ENCODE results near the gene DEDD. TPM values are rescaled to one million over a fixed set of nuclear protein-coding genes. Genes with fewer than 3 reads are reported as not detected.
A peak's percentile ranks its signal among the peaks of the same experiment; 100 is the strongest.

DEDD gene
- total RNA-seq, 1 experiment from 2014 or later, result 39.2 TPM

- TF ChIP-seq PREB (CRISPR knock-in tag; IDR thresholded peaks at IDR 0.05; ENCODE audit: borderline replicate concordance) (no peak), SOX15 (CRISPR knock-in tag; IDR thresholded peaks at IDR 0.05) (no peak), E2F5 (CRISPR knock-in tag; IDR thresholded peaks at IDR 0.05) (no peak), E2F4 (CRISPR knock-in tag; IDR thresholded peaks at IDR 0.05; ENCODE audit: borderline replicate concordance, low read depth) (no peak), MAX (CRISPR knock-in tag; IDR thresholded peaks at IDR 0.05) (no peak), NFE2L1 (CRISPR knock-in tag; IDR thresholded peaks at IDR 0.05) (no peak), FOXP1 (CRISPR knock-in tag; IDR thresholded peaks at IDR 0.05; ENCODE audit: borderline replicate concordance) (no peak), NFYB (CRISPR knock-in tag; conservative IDR thresholded peaks at IDR 0.05; ENCODE audit: low read depth) (no peak), NR1H2 (CRISPR knock-in tag; IDR thresholded peaks at IDR 0.05) (no peak), NFATC4 (CRISPR knock-in tag; IDR thresholded peaks at IDR 0.05) (no peak), GTF2I (CRISPR knock-in tag; conservative IDR thresholded peaks at IDR 0.05) (no peak), IRF2 (CRISPR knock-in tag; IDR thresholded peaks at IDR 0.05; ENCODE audit: borderline replicate concordance, low read depth) (no peak)
- ChIA-PET CTCF (no interaction called here), POLR2A (interaction anchor here (1.0 kb wide), 1 partner anchor 27 kb away, joined by 3 read pairs; no protein-coding TSS in a partner anchor)
- H3K4me3 Mint-ChIP-seq, result no peak overlapping the region
- ATAC-seq, result no peak
- peaks cover 21% of the 10 kb centered on the region for H3K36me3 Mint-ChIP-seq
- no peak for DNase-seq (ENCODE audit: low spot score)
- peaks cover 26% of the 10 kb centered on the region for H3K4me1 Mint-ChIP-seq
- H3K9me3 Mint-ChIP-seq, result no peaks in the 10 kb centered on the region
- 0 out of 2 replicates have a peak overlapping the region, but pooled peaks have one; percentile 15 for H3K27ac Mint-ChIP-seq
- H3K27me3 Mint-ChIP-seq (ENCODE audit: low read depth), result no peaks in the 10 kb centered on the region
Measured at GRCh38 chr1:161162052-161162451, 29.6 kb upstream of the DEDD start.

GRCh38 chr1:161161652-161162051, 29.2 kb upstream of the DEDD start:
- no peaks in the 10 kb centered on the region for H3K9me3 Mint-ChIP-seq
- CTCF ChIA-PET, result no interaction called here
- H3K4me1 Mint-ChIP-seq, result peaks cover 24% of the 10 kb centered on the region
- no peak for ATAC-seq
- H3K27me3 Mint-ChIP-seq (ENCODE audit: low read depth), result no peaks in the 10 kb centered on the region
- 0 out of 2 replicates have a peak overlapping the region, but pooled peaks have one; percentile 15 for H3K27ac Mint-ChIP-seq
- POLR2A ChIA-PET, result interaction anchor here (1.0 kb wide), 1 partner anchor 27 kb away, joined by 3 read pairs; no protein-coding TSS in a partner anchor
- H3K4me3 Mint-ChIP-seq, result no peak overlapping the region
- DNase-seq (ENCODE audit: low spot score), result no peak
- peaks cover 22% of the 10 kb centered on the region for H3K36me3 Mint-ChIP-seq
- no peak for TF ChIP-seq SOX15 (CRISPR knock-in tag; IDR thresholded peaks at IDR 0.05)
- TF ChIP-seq AR (CRISPR knock-in tag; IDR thresholded peaks at IDR 0.05), result no peak
- no peak for TF ChIP-seq ZNF232 (CRISPR knock-in tag; IDR thresholded peaks at IDR 0.05)
- TF ChIP-seq ZNF281 (CRISPR knock-in tag; IDR thresholded peaks at IDR 0.05), result no peak
- no peak for TF ChIP-seq TEAD4 (CRISPR knock-in tag; IDR thresholded peaks at IDR 0.05)
- TF ChIP-seq TP53 (CRISPR knock-in tag; IDR thresholded peaks at IDR 0.05), result no peak
- no peak for TF ChIP-seq NR1H2 (CRISPR knock-in tag; IDR thresholded peaks at IDR 0.05)
- no peak for TF ChIP-seq ZNF512 (CRISPR knock-in tag; IDR thresholded peaks at IDR 0.05; ENCODE audit: borderline replicate concordance)
- TF ChIP-seq STAT6 (CRISPR knock-in tag; conservative IDR thresholded peaks at IDR 0.05; ENCODE audit: low read depth), result no peak

All from WTC11 (cell line).